GM23248 (cell line): Measurements from ENCODE around the gene TBX1. TPM values are rescaled to one million over a fixed set of nuclear protein-coding genes. Genes with fewer than 3 reads are reported as not detected.

ENCODE experiments used
- DNase-seq: peaks from one replicate; pipeline ENCODE4 v3.0.0-alpha.2; 2015
- H2AFZ ChIP-seq: fragments of 200-600 bp; sonication (generic); 2 replicates; pipeline ENCODE4 v1.6.1; 2016; ENCODE audit warnings: antibody characterized with exemption
- H3F3A ChIP-seq: fragments of 200-600 bp; sonication (generic); 2 replicates; pipeline ENCODE4 v1.6.1; 2016; ENCODE audit warnings: mild to moderate bottlenecking, antibody characterized with exemption, mixed run types; ENCODE audit not compliant: insufficient read depth
- H3K27ac ChIP-seq: fragments of 200-600 bp; sonication (generic); 2 replicates; pipeline ENCODE4 v1.5.1; 2016; ENCODE audit warnings: mild to moderate bottlenecking
- H3K27me3 ChIP-seq: fragments of 200-600 bp; sonication (generic); replicated peaks from 2 replicates; pipeline ENCODE4 v1.6.1; 2016; ENCODE audit warnings: mild to moderate bottlenecking; ENCODE audit not compliant: insufficient read depth
- H3K36me3 ChIP-seq: fragments of 200-600 bp; sonication (generic); 2 replicates; pipeline ENCODE4 v1.6.1; 2016; ENCODE audit warnings: low read depth, mild to moderate bottlenecking
- H3K4me1 ChIP-seq: fragments of 200-600 bp; sonication (generic); 2 replicates; pipeline ENCODE4 v1.6.1; 2016; ENCODE audit warnings: mild to moderate bottlenecking; ENCODE audit not compliant: insufficient read depth
- H3K4me2 ChIP-seq: fragments of 200-600 bp; sonication (generic); one replicate; pipeline ENCODE4 v1.6.1; 2016; ENCODE audit warnings: mild to moderate bottlenecking; ENCODE audit not compliant: unreplicated experiment
- H3K4me3 ChIP-seq: fragments of 200-600 bp; sonication (generic); 2 replicates; pipeline ENCODE4 v1.5.1; 2016; ENCODE audit warnings: mild to moderate bottlenecking
- H3K79me2 ChIP-seq: fragments of 200-600 bp; sonication (generic); 2 replicates; pipeline ENCODE4 v1.6.1; 2016; ENCODE audit warnings: mild to moderate bottlenecking; ENCODE audit not compliant: insufficient read depth
- H3K9ac ChIP-seq: fragments of 200-600 bp; sonication (generic); 2 replicates; pipeline ENCODE4 v1.6.1; 2016; ENCODE audit warnings: mild to moderate bottlenecking
- H3K9me2 ChIP-seq: fragments of 200-600 bp; sonication (generic); 2 replicates; pipeline ENCODE4 v1.6.1; 2016; ENCODE audit warnings: mixed run types, mild to moderate bottlenecking, moderate library complexity; ENCODE audit not compliant: insufficient read depth
- H3K9me3 ChIP-seq: fragments of 200-600 bp; sonication (generic); one replicate; pipeline ENCODE4 v1.6.1; 2017; ENCODE audit warnings: low read depth
- H4K20me1 ChIP-seq: fragments of 200-600 bp; sonication (generic); 2 replicates; pipeline ENCODE4 v1.6.0; 2016; ENCODE audit not compliant: insufficient read depth
- EZH2 ChIP-seq: fragments of 200-600 bp; sonication (generic); IDR thresholded peaks from 2 replicates; pipeline ENCODE4 v1.6.1; 2018; ENCODE audit warnings: antibody characterized with exemption, mild to moderate bottlenecking; ENCODE audit not compliant: insufficient read depth, poor library complexity, severe bottlenecking
- EZH2phosphoT487 ChIP-seq: fragments of 200-600 bp; sonication (generic); IDR thresholded peaks from 2 replicates; pipeline ENCODE4 v1.6.1; 2018; ENCODE audit warnings: antibody characterized with exemption, moderate library complexity, mild to moderate bottlenecking, low read depth; ENCODE audit not compliant: insufficient read depth
- WGBS, 2 experiments: methylation state at CpG; one replicate each; pipeline ENCODE4 v1.1.6; 2015 to 2017; ENCODE audit warnings: low lambda C conversion rate in 2 of 2, low coverage in 1 of 2; ENCODE audit errors: missing lambda C conversion rate in 2 of 2; 5-methylcytosine and 5-hydroxymethylcytosine counted together
- in situ Hi-C: fragments of 300-500 bp; cut with MboI; formaldehyde crosslinking; loops from 2 replicates; pipeline ENCODE4 v1.15.0; 2020
- polyA plus RNA-seq: library from polyadenylated mRNA; unstranded; fragments of >200 nt; fragmentation: Nextera tagmentation; extraction: Ambion mirVana; gene quantifications from 2 replicates; pipeline ENCODE4 v1.2.1, GENCODE V29; 2016
- total RNA-seq: library from RNA; depleted of rRNA; stranded (reverse); fragments of >200 nt; shearing (Covaris generic); gene quantifications from 2 replicates; pipeline ENCODE4 v1.2.3, GENCODE V29; 2014

The TBX1 gene
- total and polyA plus RNA-seq, 2 experiments from 2014 or later = 2.8 to 4.6 TPM

DNA sequence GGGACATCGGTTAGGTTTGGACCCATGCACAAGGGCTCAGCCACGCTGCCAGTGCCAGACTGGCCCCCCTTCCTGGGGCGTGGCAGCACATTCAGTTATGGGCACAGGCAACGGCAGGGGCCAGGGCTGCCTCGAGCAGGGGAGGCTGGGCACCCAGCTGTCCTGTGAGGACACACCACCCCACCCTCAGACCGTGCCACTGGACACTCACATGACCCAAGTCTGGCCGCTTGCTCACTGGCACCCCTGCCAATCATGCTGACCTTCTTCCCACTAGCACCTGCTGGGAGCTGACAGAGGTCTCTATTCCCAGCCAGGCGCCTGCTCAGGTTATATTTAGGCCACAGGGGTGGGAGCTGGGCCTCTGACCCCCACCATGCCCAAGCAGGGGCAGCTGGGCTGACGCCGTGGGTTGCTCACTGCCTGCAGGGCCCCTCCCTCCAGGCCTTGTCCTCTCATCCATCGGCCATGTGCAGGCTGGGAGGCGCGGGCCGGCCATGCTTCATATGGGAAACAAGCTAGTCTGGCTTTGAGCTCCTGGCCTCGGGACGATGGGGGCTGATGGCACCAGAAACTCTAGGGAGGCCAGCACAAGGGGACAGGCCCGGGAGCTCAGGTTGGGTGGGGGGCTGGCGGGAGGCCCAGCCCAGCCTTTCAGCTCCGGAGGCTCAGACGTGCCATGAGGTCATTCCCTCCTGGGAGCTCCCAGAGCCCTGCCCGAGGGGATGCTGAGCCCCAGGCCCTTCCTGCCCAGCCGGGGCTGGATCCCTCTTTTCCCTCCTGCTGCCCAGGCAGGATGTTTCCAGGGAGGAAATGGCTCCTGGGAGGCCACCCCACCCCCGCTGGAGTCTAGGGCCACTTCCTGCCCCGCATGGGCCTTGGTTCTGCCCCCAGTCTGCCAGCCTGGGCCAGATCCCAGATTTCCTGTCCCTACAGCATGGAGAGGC is 15.2 kb upstream of the TBX1 start:
- Histone ChIP-seq H3K4me1 (no peaks in the 10 kb centered on the region), H3K79me2 (no peaks in the 10 kb centered on the region), H3K27me3 (no peaks in the 10 kb centered on the region; the same call in 1 of the 2 replicates), H3K9me3 (no peaks in the 10 kb centered on the region), H2AFZ (no peak overlapping the region), H3K9ac (no peak overlapping the region), H3K36me3 (no peaks in the 10 kb centered on the region), H3K9me2 (no peaks in the 10 kb centered on the region), H4K20me1 (no peaks in the 10 kb centered on the region), H3F3A (no peaks in the 10 kb centered on the region), H3K4me2 (no peak overlapping the region), H3K27ac (no peak overlapping the region), H3K4me3 (no peak overlapping the region)
- 64 to 67% methylated on average over 20 to 23 of the region's 24 CpGs for WGBS, 2 experiments
- no peak for DNase-seq
- in situ Hi-C loops = no loop called here
- TF ChIP-seq EZH2phosphoT487 = no peak
- TF ChIP-seq EZH2 = no peak

DNA sequence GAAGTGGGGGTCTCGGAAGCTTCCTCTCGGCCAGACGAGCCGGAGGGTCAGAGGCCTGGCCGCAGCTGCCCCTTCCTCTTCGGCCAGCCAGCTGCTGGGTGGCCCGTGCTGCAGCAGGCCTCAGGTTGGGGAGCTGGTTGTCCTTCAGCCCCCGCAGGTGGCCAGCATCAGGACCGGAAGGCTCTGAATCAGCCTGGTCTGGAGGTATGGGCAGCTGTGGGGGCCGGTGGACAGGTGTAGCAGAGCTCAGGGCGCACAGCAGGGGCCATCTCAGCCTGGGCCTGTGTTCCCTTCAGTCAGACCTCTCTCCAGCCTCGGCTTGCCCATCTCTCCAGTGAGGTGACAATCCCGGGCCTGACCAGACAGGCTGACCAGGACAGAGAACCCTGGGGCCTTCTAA is 13.9 kb upstream of the TBX1 start:
- Histone ChIP-seq H4K20me1 (no peaks in the 10 kb centered on the region), H3K9ac (no peak overlapping the region), H3F3A (no peaks in the 10 kb centered on the region), H3K9me2 (no peaks in the 10 kb centered on the region), H3K9me3 (no peaks in the 10 kb centered on the region), H3K36me3 (no peaks in the 10 kb centered on the region), H3K79me2 (no peaks in the 10 kb centered on the region), H3K27me3 (no peaks in the 10 kb centered on the region; the same call in 1 of the 2 replicates), H3K27ac (no peak overlapping the region), H3K4me3 (no peak overlapping the region), H3K4me2 (no peak overlapping the region), H2AFZ (no peak overlapping the region), H3K4me1 (no peaks in the 10 kb centered on the region)
- no peak for DNase-seq
- TF ChIP-seq EZH2phosphoT487 (no peak), EZH2 (no peak)
- in situ Hi-C loops = no loop called here
- WGBS, 2 experiments = 90 to 95% methylated on average over 5 to 13 of the region's 13 CpGs

DNA sequence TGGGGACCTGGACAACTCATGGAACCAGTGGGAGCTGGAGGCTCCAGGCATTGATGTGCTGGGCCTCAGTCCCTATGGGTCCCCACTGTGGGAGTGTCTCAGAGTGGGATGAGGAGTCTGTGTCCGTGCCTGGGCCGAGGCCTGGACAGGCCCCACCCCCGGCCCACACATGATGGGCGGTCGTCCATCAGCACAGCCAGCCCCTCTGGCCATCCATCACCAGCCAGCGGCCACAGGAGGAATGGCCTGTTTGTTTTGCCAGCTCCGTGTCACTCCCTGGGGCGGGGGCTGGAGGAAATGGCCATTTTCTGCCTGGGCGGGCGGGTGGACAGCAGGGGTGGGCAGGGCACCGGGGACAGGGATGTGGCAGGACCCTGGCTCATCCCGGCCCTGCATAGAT is 13.0 kb upstream of the TBX1 start:
- no peaks in the 10 kb centered on the region for H4K20me1 ChIP-seq
- H3K79me2 ChIP-seq = no peaks in the 10 kb centered on the region
- no peaks in the 10 kb centered on the region for H3K36me3 ChIP-seq
- no peak overlapping the region for H3K4me2 ChIP-seq
- TF ChIP-seq EZH2 (no peak), EZH2phosphoT487 (no peak)
- 54 to 58% methylated on average over 10 to 12 of the region's 12 CpGs for WGBS, 2 experiments
- H3K4me3 ChIP-seq = no peak overlapping the region
- in situ Hi-C loops = no loop called here
- DNase-seq = no peak
- no peak overlapping the region for H3K9ac ChIP-seq
- H3K9me2 ChIP-seq = no peaks in the 10 kb centered on the region
- H3K27me3 ChIP-seq = no peaks in the 10 kb centered on the region; the same call in 1 of the 2 replicates
- H3K4me1 ChIP-seq = no peaks in the 10 kb centered on the region
- no peaks in the 10 kb centered on the region for H3F3A ChIP-seq
- H2AFZ ChIP-seq = no peak overlapping the region
- no peaks in the 10 kb centered on the region for H3K9me3 ChIP-seq
- H3K27ac ChIP-seq = no peak overlapping the region

DNA sequence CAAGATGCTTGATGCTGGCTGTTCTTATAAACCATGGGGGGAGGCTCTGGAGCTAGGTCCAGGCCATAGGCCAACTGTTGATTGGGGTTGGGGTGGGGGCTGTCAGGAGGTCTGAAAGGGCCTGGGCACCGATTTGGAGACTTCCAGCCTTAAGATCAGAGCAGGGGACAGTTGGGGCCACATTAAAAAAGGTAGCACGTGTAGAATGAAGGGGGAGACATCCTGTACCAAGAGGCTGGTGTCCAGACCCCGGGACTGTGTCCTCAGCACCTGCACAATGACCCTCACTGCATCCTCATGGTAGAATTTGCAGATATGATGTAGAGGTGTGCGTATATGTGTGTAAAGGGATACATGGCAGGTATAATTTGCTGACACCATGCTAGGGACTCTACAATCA is 12.4 kb upstream of the TBX1 start:
- no peak for DNase-seq
- no peaks in the 10 kb centered on the region for H3K9me2 ChIP-seq
- no peak overlapping the region for H3K9ac ChIP-seq
- H2AFZ ChIP-seq = no peak overlapping the region
- no peak overlapping the region for H3K4me2 ChIP-seq
- H3K36me3 ChIP-seq = no peaks in the 10 kb centered on the region
- no peaks in the 10 kb centered on the region for H3F3A ChIP-seq
- H4K20me1 ChIP-seq = no peaks in the 10 kb centered on the region
- H3K27ac ChIP-seq = no peak overlapping the region
- in situ Hi-C loops = no loop called here
- H3K79me2 ChIP-seq = no peaks in the 10 kb centered on the region
- H3K4me1 ChIP-seq = no peaks in the 10 kb centered on the region
- H3K4me3 ChIP-seq = no peak overlapping the region
- no peaks in the 10 kb centered on the region for H3K9me3 ChIP-seq
- no peaks in the 10 kb centered on the region; the same call in 1 of the 2 replicates for H3K27me3 ChIP-seq
- 68 to 76% methylated on average over 4 of the region's 4 CpGs for WGBS, 2 experiments
- no peak for TF ChIP-seq EZH2
- no peak for TF ChIP-seq EZH2phosphoT487
